OCI-M1 (cell line): ENCODE measurements around the gene RBBP8NL.

Source experiments
- DNase-seq: peaks from one replicate; lab custom pipeline; 2025; lab: John Stamatoyannopoulos, UW

The RBBP8NL gene

DNA sequence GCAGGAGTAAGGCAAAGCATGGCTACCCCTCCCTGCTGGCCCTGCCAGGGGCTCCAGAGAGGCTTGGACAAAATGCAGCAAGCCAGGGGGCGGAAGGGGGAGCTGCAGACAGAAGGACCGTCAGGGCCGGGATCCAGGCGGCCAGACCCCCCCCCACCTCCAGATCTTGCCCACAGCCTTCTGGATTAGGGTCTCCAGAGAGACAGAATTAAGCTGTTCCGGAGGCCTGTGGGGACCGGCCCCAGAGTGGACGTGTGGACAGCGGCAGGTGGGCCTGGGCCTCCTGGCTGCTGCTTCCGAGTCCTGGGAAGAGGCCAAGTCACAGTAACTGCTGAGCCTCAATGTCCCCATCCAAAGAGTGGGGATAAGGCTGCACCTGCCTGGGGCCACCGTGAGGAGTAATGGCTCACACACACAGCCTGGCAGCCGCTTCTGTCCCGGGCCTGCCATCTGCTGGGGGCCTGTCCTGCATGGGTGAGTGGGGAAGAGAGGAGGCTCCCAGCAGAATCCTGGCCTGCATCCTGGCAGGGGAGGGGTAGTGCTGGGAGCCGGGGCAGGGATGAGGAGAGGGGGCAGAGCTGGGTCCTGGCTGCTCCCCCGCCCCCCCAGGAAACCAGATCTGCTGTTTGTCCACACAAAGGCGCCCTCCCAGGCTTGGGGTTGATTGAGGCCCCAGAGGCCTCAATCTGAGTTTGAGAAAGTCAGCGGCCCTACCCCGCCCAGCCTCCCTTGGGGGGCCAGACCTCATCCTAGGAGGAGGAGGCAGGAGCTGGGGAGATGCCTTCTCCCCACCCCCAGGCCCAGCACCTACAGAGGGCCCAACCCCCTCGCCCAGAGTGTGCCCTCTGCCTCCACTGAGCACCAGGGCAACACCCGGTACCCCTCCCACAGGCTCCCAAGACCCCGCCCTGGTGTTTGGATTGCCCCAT lies 64.1 kb downstream of the RBBP8NL start:
- no peak for DNase-seq

DNA sequence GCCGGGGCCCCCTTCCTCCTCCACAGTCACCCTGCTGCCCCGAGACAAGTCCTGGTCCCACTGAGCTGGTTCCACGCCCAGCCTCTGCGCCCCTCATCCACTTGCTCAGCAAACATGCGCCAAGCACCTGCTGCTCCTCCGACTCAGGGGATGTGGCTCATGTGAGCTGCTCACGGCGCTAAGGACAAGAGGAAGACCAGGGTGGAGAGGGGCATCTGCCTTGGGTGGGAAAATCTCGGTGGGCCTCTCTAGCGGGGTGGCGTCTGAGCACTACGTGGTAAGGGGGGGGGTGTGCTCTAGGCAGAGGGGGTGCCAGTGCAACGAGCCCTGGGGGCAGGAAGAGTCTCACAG lies 64.8 kb downstream of the RBBP8NL start:
- no peak for DNase-seq

DNA sequence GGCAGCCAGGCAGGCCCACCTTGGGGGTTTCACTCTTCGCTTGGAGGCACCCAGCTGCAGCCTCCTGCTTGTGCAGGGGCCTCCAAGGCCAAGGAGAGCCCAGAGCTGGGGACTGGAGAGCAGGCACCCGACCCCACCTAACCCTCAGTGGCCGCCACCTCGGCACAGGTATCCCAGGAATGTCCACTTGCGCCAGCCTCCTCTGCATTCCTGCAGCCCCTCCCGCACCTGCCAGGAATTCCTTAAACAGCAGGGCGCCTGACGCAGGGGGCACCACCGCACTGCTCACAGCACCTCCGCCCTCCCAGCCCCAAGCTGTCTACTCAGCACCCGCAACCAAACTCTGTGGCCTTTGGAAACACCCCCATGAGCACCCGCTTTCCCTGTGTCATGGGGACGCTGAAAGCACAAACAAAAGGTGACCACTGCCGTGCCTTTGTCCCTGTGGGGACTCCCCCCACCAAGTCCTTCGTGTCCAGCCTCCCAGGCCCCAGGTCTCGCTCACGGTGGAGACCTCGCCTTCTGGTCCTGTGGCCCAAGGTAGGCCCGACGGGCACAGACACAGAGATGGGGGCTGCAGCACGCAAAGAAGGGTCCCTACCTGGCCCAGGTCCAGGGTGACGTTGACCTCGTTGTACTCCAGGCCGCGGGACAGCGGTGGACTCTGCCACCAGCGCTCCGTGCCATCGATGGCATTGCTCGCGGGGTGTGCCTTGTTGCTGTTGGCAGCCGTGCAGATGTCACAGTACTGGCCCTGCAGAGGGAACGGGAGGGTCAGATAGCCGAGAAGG lies 65.3 kb downstream of the RBBP8NL start:
- no peak for DNase-seq

DNA sequence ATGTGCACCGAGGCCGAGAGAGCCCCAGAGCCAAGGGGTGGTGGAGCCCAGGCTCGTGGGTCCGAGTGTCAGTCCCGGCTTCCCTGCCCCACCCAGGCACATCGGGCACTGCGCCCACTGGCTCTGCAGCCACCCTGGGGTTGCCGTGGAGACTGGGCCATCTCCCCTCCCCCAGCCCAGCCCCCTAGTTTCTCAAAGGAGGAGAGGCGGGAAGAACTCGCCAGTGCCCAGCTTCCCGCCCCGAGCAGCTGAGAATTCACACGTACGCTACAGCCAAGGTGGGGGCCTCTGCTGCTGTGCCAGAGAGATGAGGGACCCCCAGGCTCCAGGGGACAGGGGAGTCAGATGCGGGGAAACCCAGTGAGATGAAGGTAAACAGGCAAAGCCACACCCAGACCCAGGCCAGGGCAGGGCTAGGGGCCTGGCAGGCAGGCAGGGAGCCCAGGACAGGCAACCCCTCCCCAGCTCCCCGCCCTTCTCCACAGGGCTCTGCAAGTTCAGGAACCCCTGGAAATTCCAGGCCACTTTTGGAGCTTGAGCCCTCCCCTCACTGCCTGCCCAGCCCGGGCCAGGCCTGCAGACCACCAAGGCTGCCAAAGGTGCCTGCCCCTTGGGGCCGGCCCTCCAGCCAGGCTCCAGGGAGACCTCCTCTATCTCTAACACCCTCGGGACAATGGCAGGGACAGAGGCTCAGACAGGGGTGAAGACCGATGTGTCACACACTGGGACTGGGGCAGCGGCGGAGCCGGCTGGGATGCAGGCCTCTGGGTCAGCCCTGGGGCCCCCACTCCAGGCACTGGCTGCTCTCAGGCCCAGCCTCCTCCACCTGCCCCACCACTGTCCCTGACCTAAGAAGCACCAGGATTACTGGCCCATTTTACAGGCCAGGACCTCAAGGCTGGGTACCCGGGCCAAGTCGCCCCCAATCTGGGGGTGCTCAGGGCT lies 66.2 kb downstream of the RBBP8NL start:
- no peak for DNase-seq
